ENCODE data around the gene TBC1D20.

The TBC1D20 gene

DNA sequence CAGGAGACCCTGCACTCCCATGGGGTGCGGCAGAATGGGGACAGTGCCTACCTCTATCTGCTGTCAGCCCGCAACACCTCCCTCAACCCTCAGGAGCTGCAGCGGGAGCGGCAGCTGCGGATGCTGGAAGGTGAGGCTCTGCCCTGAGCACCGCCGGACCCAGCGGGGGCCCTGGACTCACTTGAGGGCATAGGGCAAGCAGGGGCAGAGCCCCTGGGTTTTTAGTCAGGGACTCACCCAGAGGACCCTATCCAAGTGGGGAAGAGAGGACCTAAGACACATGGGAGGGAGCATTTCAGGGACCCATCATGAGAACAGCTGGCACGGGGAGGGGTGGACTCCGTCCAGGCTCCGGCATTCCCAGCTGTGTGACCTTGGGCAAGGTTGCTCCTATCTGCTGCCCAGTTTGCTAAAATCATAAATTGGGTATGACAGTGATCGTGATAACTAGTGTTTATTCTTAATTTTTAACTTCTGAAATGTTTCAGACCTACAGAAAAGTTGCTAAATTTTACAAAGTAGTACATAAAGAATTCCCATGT lies 44.5 kb downstream of the TBC1D20 start:
- H3K79me2 ChIP-seq (ENCODE audit: low read length), result peaks cover 10% of the 10 kb centered on the region
- TF ChIP-seq, protein P1, sequence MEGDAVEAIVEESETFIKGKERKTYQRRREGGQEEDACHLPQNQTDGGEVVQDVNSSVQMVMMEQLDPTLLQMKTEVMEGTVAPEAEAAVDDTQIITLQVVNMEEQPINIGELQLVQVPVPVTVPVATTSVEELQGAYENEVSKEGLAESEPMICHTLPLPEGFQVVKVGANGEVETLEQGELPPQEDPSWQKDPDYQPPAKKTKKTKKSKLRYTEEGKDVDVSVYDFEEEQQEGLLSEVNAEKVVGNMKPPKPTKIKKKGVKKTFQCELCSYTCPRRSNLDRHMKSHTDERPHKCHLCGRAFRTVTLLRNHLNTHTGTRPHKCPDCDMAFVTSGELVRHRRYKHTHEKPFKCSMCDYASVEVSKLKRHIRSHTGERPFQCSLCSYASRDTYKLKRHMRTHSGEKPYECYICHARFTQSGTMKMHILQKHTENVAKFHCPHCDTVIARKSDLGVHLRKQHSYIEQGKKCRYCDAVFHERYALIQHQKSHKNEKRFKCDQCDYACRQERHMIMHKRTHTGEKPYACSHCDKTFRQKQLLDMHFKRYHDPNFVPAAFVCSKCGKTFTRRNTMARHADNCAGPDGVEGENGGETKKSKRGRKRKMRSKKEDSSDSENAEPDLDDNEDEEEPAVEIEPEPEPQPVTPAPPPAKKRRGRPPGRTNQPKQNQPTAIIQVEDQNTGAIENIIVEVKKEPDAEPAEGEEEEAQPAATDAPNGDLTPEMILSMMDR (IDR thresholded peaks at IDR 0.05; ENCODE audit: low read depth, low read length), result no peak
- no peak for TF ChIP-seq EZH2phosphoT487 (IDR thresholded peaks at IDR 0.05; ENCODE audit: low read depth)
- no peaks in the 10 kb centered on the region for H3K9me3 ChIP-seq (ENCODE audit: insufficient read depth, low read length)
- H2AFZ ChIP-seq (ENCODE audit: low read depth, low read length), result no peak overlapping the region
- H3K4me1 ChIP-seq (ENCODE audit: low read length), result peaks cover 15% of the 10 kb centered on the region
- H3K27ac ChIP-seq (ENCODE audit: low read length), result no peak overlapping the region
- H4K20me1 ChIP-seq (ENCODE audit: insufficient read depth, low read length), result peaks cover 4% of the 10 kb centered on the region; the same call in 1 of the 2 replicates
- H3K9ac ChIP-seq (ENCODE audit: low read length), result no peak overlapping the region
- no peak overlapping the region for H3K4me2 ChIP-seq (ENCODE audit: low read length)
- H3K27me3 ChIP-seq (ENCODE audit: low read depth, low read length), result no peaks in the 10 kb centered on the region
- peaks cover 26% of the 10 kb centered on the region for H3K36me3 ChIP-seq (replicated peaks; ENCODE audit: low read depth, low read length)
- H3K4me3 ChIP-seq (ENCODE audit: low read length), result no peak overlapping the region

GRCh38 chr20:416950-417800 lies 45.2 kb downstream of the TBC1D20 start:
- Histone ChIP-seq H2AFZ (ENCODE audit: low read depth, low read length) (no peak overlapping the region), H4K20me1 (ENCODE audit: insufficient read depth, low read length) (peaks cover 4% of the 10 kb centered on the region; the same call in 1 of the 2 replicates), H3K4me3 (ENCODE audit: low read length) (no peak overlapping the region), H3K4me2 (ENCODE audit: low read length) (no peak overlapping the region), H3K79me2 (ENCODE audit: low read length) (peaks cover 12% of the 10 kb centered on the region), H3K4me1 (ENCODE audit: low read length) (peaks cover 15% of the 10 kb centered on the region), H3K27ac (ENCODE audit: low read length) (no peak overlapping the region), H3K9ac (ENCODE audit: low read length) (no peak overlapping the region), H3K36me3 (replicated peaks; ENCODE audit: low read depth, low read length) (peaks cover 30% of the 10 kb centered on the region), H3K27me3 (ENCODE audit: low read depth, low read length) (no peaks in the 10 kb centered on the region), H3K9me3 (ENCODE audit: insufficient read depth, low read length) (no peaks in the 10 kb centered on the region)
- TF ChIP-seq, protein P1 (IDR thresholded peaks at IDR 0.05; ENCODE audit: low read depth, low read length), result no peak
- no peak for TF ChIP-seq EZH2phosphoT487 (IDR thresholded peaks at IDR 0.05; ENCODE audit: low read depth)

- H3K4me1 ChIP-seq (ENCODE audit: low read length), result peaks cover 15% of the 10 kb centered on the region
- no peaks in the 10 kb centered on the region for H3K9me3 ChIP-seq (ENCODE audit: insufficient read depth, low read length)
- no peak overlapping the region for H2AFZ ChIP-seq (ENCODE audit: low read depth, low read length)
- no peak overlapping the region for H3K9ac ChIP-seq (ENCODE audit: low read length)
- H3K27me3 ChIP-seq (ENCODE audit: low read depth, low read length), result no peaks in the 10 kb centered on the region
- peaks cover 4% of the 10 kb centered on the region; the same call in 1 of the 2 replicates for H4K20me1 ChIP-seq (ENCODE audit: insufficient read depth, low read length)
- TF ChIP-seq, protein P1 (IDR thresholded peaks at IDR 0.05; ENCODE audit: low read depth, low read length), result no peak
- no peak for TF ChIP-seq EZH2phosphoT487 (IDR thresholded peaks at IDR 0.05; ENCODE audit: low read depth)
- H3K4me2 ChIP-seq (ENCODE audit: low read length), result no peak overlapping the region
- H3K27ac ChIP-seq (ENCODE audit: low read length), result no peak overlapping the region
- H3K79me2 ChIP-seq (ENCODE audit: low read length), result peaks cover 21% of the 10 kb centered on the region
- no peak overlapping the region for H3K4me3 ChIP-seq (ENCODE audit: low read length)
- peaks cover 32% of the 10 kb centered on the region for H3K36me3 ChIP-seq (replicated peaks; ENCODE audit: low read depth, low read length)
Observed at GRCh38 chr20:415820-416322, 46.5 kb downstream of the TBC1D20 start.

DNA sequence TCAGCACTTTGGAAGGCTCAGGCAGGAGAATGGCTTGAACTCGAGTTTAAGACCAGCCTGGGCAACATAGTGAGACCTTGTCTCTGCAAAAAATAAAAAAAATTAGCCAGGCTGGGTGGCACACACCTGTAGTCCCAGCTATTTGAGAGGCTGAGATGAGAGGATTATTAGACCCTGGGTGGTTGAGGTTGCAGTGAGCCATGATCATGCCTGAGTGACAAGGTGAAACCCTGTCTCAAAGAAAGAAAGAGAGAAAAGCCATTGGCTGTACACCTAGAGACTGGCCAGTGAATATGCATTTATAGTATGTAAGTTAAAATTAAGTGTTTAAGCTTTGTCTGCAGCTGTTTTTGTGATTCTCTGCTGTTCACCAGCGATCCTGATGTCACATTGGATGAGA lies 48.2 kb downstream of the TBC1D20 start:
- no peaks in the 10 kb centered on the region for H3K9me3 ChIP-seq (ENCODE audit: insufficient read depth, low read length)
- peaks cover 38% of the 10 kb centered on the region for H3K79me2 ChIP-seq (ENCODE audit: low read length)
- H3K36me3 ChIP-seq (replicated peaks; ENCODE audit: low read depth, low read length), result peaks cover 43% of the 10 kb centered on the region
- H3K9ac ChIP-seq (ENCODE audit: low read length), result no peak overlapping the region
- no peaks in the 10 kb centered on the region for H3K27me3 ChIP-seq (ENCODE audit: low read depth, low read length)
- no peak overlapping the region for H3K27ac ChIP-seq (ENCODE audit: low read length)
- no peak for TF ChIP-seq EZH2phosphoT487 (IDR thresholded peaks at IDR 0.05; ENCODE audit: low read depth)
- TF ChIP-seq, protein P1 (IDR thresholded peaks at IDR 0.05; ENCODE audit: low read depth, low read length), result no peak
- H3K4me3 ChIP-seq (ENCODE audit: low read length), result no peak overlapping the region
- no peak overlapping the region for H2AFZ ChIP-seq (ENCODE audit: low read depth, low read length)
- peaks cover 14% of the 10 kb centered on the region for H3K4me1 ChIP-seq (ENCODE audit: low read length)
- 0 out of 2 replicates have a peak, but pooled peaks cover 3% of the 10 kb centered on the region for H4K20me1 ChIP-seq (ENCODE audit: insufficient read depth, low read length)
- no peak overlapping the region for H3K4me2 ChIP-seq (ENCODE audit: low read length)
